Daoy (cell line): Measurements from ENCODE around the gene ABHD17B. TPM values are rescaled to one million over a fixed set of nuclear protein-coding genes. Genes with fewer than 3 reads are reported as not detected.

Experiments
- DNase-seq: peaks from one replicate; pipeline ENCODE4 v3.0.0-alpha.2; 2015; ENCODE audit warnings: low read depth
- total RNA-seq: library from RNA; depleted of rRNA; stranded (reverse); fragments of >200 nt; shearing (Covaris generic); gene quantifications from 2 replicates; pipeline ENCODE4 v1.2.3, GENCODE V29; 2014; rRNA removed

The ABHD17B gene
- total RNA-seq, 1 experiment from 2014 or later: 24.9 TPM

GRCh38 chr9:71821405-71821804 lies 89.6 kb downstream of the ABHD17B start:
- DNase-seq: no peak

GRCh38 chr9:71820403-71820921 lies 90.5 kb downstream of the ABHD17B start:
- no peak for DNase-seq

- DNase-seq: peak; percentile 19
Observed at GRCh38 chr9:71819115-71819739, 91.8 kb downstream of the ABHD17B start.

GRCh38 chr9:71816916-71817451 lies 94.0 kb downstream of the ABHD17B start:
- DNase-seq: no peak

Other genes starting within 250 kb of the ABHD17B start
- gene CEMIP2, start 142.7 kb downstream of the ABHD17B start, total RNA-seq: 7.5 and 21.5 TPM in 2 replicates
- 28.6 and 66.3 TPM in 2 replicates for gene C9orf85, start 446 bp upstream of the ABHD17B start, total RNA-seq
- gene C9orf57, start 149.4 kb upstream of the ABHD17B start, total RNA-seq: not detected in 2 replicates
- gene GDA, start 238.2 kb upstream of the ABHD17B start, total RNA-seq: 1.0 and 3.7 TPM in 2 replicates